GM23338 (cell line): ENCODE measurements around the gene LMLN.

Experiments used
- CREB1 ChIP-seq: fragments of 250-450 bp; sonication (Bioruptor Pico); IDR thresholded peaks from 2 replicates; pipeline ENCODE4 v1.5.0; 2020; ENCODE audit warnings: low read depth, mild to moderate bottlenecking, moderate library complexity
- CTCF ChIP-seq, 2 experiments: fragments of 200-600 bp in 1 of 2; sonication (generic) in 1 of 2; conservative IDR thresholded peaks; 2 replicates each; pipeline versions ENCODE4 v1.5.1 to v1.6.1; 2016 to 2017; ENCODE audit warnings: antibody characterized with exemption in 2 of 2, low read depth in 2 of 2, mild to moderate bottlenecking in 2 of 2, moderate library complexity in 1 of 2
- EZH2 ChIP-seq: fragments of 200-600 bp; sonication (generic); IDR thresholded peaks from one replicate; pipeline ENCODE4 v1.8.0; 2017; ENCODE audit warnings: antibody characterized with exemption, mild to moderate bottlenecking, low read depth; ENCODE audit not compliant: unreplicated experiment
- EZH2phosphoT487 ChIP-seq: fragments of 200-600 bp; sonication (generic); IDR thresholded peaks from one replicate; pipeline ENCODE4 v1.8.1; 2018; ENCODE audit warnings: antibody characterized with exemption; ENCODE audit not compliant: unreplicated experiment
- NANOG ChIP-seq: IDR thresholded peaks from 2 replicates; pipeline ENCODE4 v1.6.1; 2016; ENCODE audit warnings: antibody characterized with exemption, borderline replicate concordance
- POLR2AphosphoS5 ChIP-seq: IDR thresholded peaks from 2 replicates; pipeline ENCODE4 v1.6.1; 2016; ENCODE audit warnings: antibody characterized with exemption, low read depth
- REST ChIP-seq: IDR thresholded peaks from one replicate; pipeline ENCODE4 v1.6.1; 2018; ENCODE audit warnings: antibody characterized with exemption; ENCODE audit not compliant: unreplicated experiment
- ZNF331 ChIP-seq: fragments of 250-450 bp; sonication (Bioruptor Pico); IDR thresholded peaks from 2 replicates; pipeline ENCODE4 v1.5.0; 2020; ENCODE audit warnings: low read depth, mild to moderate bottlenecking, moderate library complexity

GRCh38 chr3:198061119-198062067, 101.4 kb downstream of the LMLN start:
- TF ChIP-seq CTCF (conservative IDR thresholded peaks at IDR 0.05; ENCODE audit: low read depth in 2 of 2) (no peak), REST (no peak), POLR2AphosphoS5 (no peak), ZNF331 (no peak), NANOG (no peak), EZH2 (no peak), CREB1 (CRISPR knock-in tag) (no peak), EZH2phosphoT487 (no peak)
